Measurements from ENCODE around the gene ZSWIM3. TPM values are rescaled to one million over a fixed set of nuclear protein-coding genes. Genes with fewer than 3 reads are reported as not detected.

ZSWIM3 gene
- 3.1 and 3.8 TPM in 2 replicates for total RNA-seq (2014; rRNA removed; shearing (Covaris generic))

GRCh38 chr20:45857114-45857881 is at the start of gene ZSWIM3, which contains the start of gene ACOT8:
ZSWIM3 (plus strand) TSS chr20:45857614; CDS start chr20:45857826, 212 bp downstream.
ACOT8 (minus strand) TSS chr20:45857392; CDS start chr20:45857315, 77 bp downstream.

GRCh38 chr20:45812157-45813005 is 45.0 kb upstream of the ZSWIM3 start, which contains the start of gene UBE2C:
UBE2C (plus strand) TSS chr20:45812644; CDS start chr20:45812696, 52 bp downstream.

GRCh38 chr20:45827030-45827652 is 30.3 kb upstream of the ZSWIM3 start, which contains the start of gene TNNC2:
TNNC2 (minus strand) TSS chr20:45827312; CDS start chr20:45827248, 64 bp downstream.

GRCh38 chr20:45833030-45833882 is 24.2 kb upstream of the ZSWIM3 start, which contains the start of gene SNX21:
SNX21 (plus strand) TSS chr20:45833799; CDS start chr20:45833920, 121 bp downstream.

DNA sequence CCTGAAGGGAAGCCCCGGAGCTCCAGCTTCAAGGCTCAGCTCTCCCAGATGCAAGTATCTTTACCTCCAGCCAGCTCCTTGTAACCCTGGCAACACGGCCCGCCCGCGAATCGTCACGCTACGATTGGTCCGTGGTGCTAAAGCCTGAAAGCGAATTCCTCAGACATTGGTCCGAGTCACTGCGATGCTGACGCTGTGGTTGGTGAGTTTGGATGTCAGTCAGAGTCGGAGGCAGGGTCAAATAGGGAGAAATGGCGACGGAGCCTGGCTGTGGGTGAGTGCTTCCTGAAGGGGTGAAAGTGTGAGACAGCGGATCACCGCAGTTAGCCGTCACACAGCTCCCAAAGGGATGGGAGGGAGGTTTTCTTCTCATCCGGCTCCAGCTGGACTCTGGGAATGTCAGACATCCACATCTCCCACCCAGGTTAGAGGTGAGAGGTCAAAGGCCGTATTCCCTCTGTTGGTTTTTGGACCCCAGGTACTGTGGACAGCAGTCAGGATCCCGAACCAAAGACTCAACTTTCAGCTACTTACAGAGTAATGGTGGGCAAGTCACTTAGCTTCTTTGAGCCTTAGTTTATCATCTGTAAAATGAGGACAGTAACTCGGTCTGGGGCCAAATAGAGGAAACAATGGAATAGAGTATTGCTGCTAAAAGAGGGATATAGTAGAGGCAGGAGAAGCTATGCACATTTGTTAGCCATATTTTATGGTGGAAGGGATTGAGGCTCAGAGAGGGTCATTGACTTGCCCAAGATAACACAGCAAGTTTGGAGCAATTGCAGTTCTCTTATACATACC is 23.8 kb downstream of the ZSWIM3 start, which contains the start of gene ZSWIM1:
TSS of gene ZSWIM1 (plus strand) at position 240 of the 801 bp plus-strand sequence. CDS start 1,366 bp downstream, outside the sequence.

DNA sequence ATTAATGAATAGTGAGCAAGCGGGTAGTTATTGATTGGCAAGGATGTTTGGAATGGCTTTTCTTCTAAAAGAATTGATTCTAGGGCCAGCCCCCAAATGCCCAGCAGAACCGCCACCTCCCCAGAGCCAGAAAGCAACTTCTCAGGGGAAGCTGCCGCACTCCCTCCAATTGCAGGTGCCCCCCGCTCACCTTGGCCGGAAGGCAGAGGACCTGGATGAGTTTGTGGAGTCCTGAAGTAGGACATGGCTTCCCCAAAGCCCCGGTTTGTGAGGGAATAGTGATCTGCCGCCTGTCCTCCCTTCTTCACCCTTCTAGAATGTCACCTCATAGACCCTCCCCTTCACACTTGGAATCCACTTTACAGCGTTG is 29.9 kb downstream of the ZSWIM3 start, which contains the start of gene SPATA25:
TSS of gene SPATA25 (minus strand) at position 277 of the 370 bp plus-strand sequence. CDS start at position 245, 32 bp downstream.

GRCh38 chr20:45890985-45891983 is 33.9 kb downstream of the ZSWIM3 start, which contains the start of the genes CTSA and NEURL2:
CTSA (plus strand) TSS chr20:45891335; CDS start chr20:45891569, 234 bp downstream.
NEURL2 (minus strand) TSS chr20:45891208; CDS start chr20:45890991, 217 bp downstream.

DNA sequence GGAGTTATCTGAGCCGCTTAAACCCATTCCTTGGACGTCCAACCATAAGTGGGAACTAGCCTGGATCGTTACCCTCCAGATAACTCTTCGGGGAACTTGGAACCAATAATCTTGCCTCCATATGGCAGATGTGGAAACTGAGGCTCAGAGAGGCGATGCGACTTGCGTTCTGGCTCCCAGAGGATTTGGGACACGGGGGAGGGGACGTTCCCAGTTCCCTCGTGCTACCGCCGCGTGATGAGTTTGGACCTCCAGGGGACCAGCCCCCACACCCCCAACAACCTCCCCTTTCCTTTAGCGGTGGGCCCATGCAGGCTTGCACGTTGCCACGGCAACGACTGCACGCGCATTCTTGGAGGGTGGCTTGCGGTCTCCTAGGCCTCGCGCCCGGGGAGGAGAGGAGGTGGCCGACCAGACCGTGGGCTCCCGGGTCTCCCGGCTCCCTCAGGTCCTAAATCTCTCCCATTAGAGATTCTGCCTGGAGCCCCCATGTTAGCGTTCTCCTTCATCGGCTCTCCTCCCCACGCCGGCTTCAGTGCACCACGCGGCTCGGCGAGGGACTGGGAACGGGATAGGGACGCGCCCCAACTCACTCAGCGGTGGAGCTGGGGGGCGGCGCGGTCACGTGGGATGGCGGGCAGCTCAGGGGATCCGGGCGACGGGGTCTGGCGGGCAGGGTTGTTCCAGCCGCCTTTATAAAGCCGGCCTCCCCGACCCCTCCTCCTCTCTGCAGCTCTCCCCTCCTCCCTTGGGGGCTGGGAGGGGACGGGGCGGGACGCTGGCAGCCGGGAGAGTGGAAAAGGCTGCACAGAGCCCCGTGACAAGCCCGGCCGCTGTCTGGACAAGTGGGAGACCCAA is 54.3 kb downstream of the ZSWIM3 start, which contains the start of gene PLTP:
TSS of gene PLTP (minus strand) at position 670 of the 858 bp plus-strand sequence. CDS start 703 bp downstream, outside the sequence.

Other genes starting within 250 kb of the ZSWIM3 start
- not detected in 2 replicates for gene WFDC10A, start 227.9 kb upstream of the ZSWIM3 start, total RNA-seq (2014; rRNA removed; shearing (Covaris generic))
- not detected in 2 replicates for gene WFDC9, start 226.3 kb upstream of the ZSWIM3 start, total RNA-seq (2014; rRNA removed; shearing (Covaris generic))
- not detected in 2 replicates for gene WFDC11, start 187.4 kb upstream of the ZSWIM3 start, total RNA-seq (2014; rRNA removed; shearing (Covaris generic))
- not detected in 2 replicates for gene WFDC13, start 155.6 kb upstream of the ZSWIM3 start, total RNA-seq (2014; rRNA removed; shearing (Covaris generic))
- gene WFDC10B, start 152.6 kb upstream of the ZSWIM3 start, total RNA-seq (2014; rRNA removed; shearing (Covaris generic)) = not detected in 2 replicates
- gene SPINT4, start 135.3 kb upstream of the ZSWIM3 start, total RNA-seq (2014; rRNA removed; shearing (Covaris generic)) = not detected in 2 replicates
- gene WFDC3, start 65.7 kb upstream of the ZSWIM3 start, total RNA-seq (2014; rRNA removed; shearing (Covaris generic)) = 0.41 and 1.9 TPM in 2 replicates
- gene DNTTIP1, start 65.7 kb upstream of the ZSWIM3 start, total RNA-seq (2014; rRNA removed; shearing (Covaris generic)) = 100 and 116 TPM in 2 replicates
- 200 and 242 TPM in 2 replicates for gene UBE2C, start 45.0 kb upstream of the ZSWIM3 start, total RNA-seq (2014; rRNA removed; shearing (Covaris generic))
- gene TNNC2, start 30.3 kb upstream of the ZSWIM3 start, total RNA-seq (2014; rRNA removed; shearing (Covaris generic)) = 1.7 TPM in 1 of 2 replicates, not detected in the other
- gene SNX21, start 23.8 kb upstream of the ZSWIM3 start, total RNA-seq (2014; rRNA removed; shearing (Covaris generic)) = 89.4 and 89.5 TPM in 2 replicates
- 52.4 and 54.0 TPM in 2 replicates for gene ACOT8, start 222 bp upstream of the ZSWIM3 start, total RNA-seq (2014; rRNA removed; shearing (Covaris generic))
- gene ZSWIM1, start 23.6 kb downstream of the ZSWIM3 start, total RNA-seq (2014; rRNA removed; shearing (Covaris generic)) = 6.6 and 13.4 TPM in 2 replicates
- gene SPATA25, start 30.0 kb downstream of the ZSWIM3 start, total RNA-seq (2014; rRNA removed; shearing (Covaris generic)) = 2.6 and 3.1 TPM in 2 replicates
- 6.0 and 6.7 TPM in 2 replicates for gene NEURL2, start 33.6 kb downstream of the ZSWIM3 start, total RNA-seq (2014; rRNA removed; shearing (Covaris generic))
- gene CTSA, start 33.7 kb downstream of the ZSWIM3 start, total RNA-seq (2014; rRNA removed; shearing (Covaris generic)) = 59.4 and 69.5 TPM in 2 replicates
- 73.1 and 78.4 TPM in 2 replicates for gene PLTP, start 54.5 kb downstream of the ZSWIM3 start, total RNA-seq (2014; rRNA removed; shearing (Covaris generic))
- 13.1 and 14.9 TPM in 2 replicates for gene PCIF1, start 77.1 kb downstream of the ZSWIM3 start, total RNA-seq (2014; rRNA removed; shearing (Covaris generic))
- gene ZNF335, start 114.6 kb downstream of the ZSWIM3 start, total RNA-seq (2014; rRNA removed; shearing (Covaris generic)) = 32.9 and 37.4 TPM in 2 replicates
- gene MMP9, start 151.3 kb downstream of the ZSWIM3 start, total RNA-seq (2014; rRNA removed; shearing (Covaris generic)) = 0.11 and 0.21 TPM in 2 replicates
- gene SLC12A5, start 171.6 kb downstream of the ZSWIM3 start, total RNA-seq (2014; rRNA removed; shearing (Covaris generic)) = not detected in 2 replicates
- 20.6 and 21.6 TPM in 2 replicates for gene NCOA5, start 232.3 kb downstream of the ZSWIM3 start, total RNA-seq (2014; rRNA removed; shearing (Covaris generic))